Adrenal gland (tissue), 12 donors: Measurements from ENCODE around the gene TLCD2. TPM values are rescaled to one million over a fixed set of nuclear protein-coding genes. Genes with fewer than 3 reads are reported as not detected.
"Not testable (repeated sequence)": the region's sequence is repeated elsewhere in the genome, so short reads cannot be mapped to it uniquely, and the experiment has no call there.

Experiments
- DNase-seq, 7 donors: peaks; one replicate each; pipeline ENCODE4 v3.0.0-alpha.2; 2019 to 2020
- H3K27ac ChIP-seq, 5 donors: fragments of 200-600 bp; sonication (generic) in 4 of 5; 1 replicate in 3 of 5; 2 replicates in 2 of 5; pipeline versions ENCODE4 v1.5.1 to v1.8.0; 2016 to 2020; ENCODE audit warnings: mild to moderate bottlenecking in 1 of 5
- H3K27me3 ChIP-seq: fragments of 200-600 bp; 2 replicates; pipeline ENCODE4 v1.8.0; 2021
- H3K36me3 ChIP-seq, 2 donors: fragments of 200-600 bp; replicated peaks in 1 of 2; 1 replicate in 1 of 2; 2 replicates in 1 of 2; pipeline versions ENCODE4 v1.5.1 to v1.8.0; 2018 to 2022
- H3K4me1 ChIP-seq, 2 donors: fragments of 200-600 bp; replicated peaks in 1 of 2; 1 replicate in 1 of 2; 2 replicates in 1 of 2; pipeline versions ENCODE4 v1.5.1 to v1.8.0; 2018 to 2021
- H3K4me3 ChIP-seq, 4 donors: fragments of 200-600 bp; sonication (generic) in 3 of 4; one replicate each; pipeline ENCODE4 v1.5.1; 2016 to 2018
- H3K9me3 ChIP-seq, 3 donors: fragments of 200-600 bp; sonication (generic) in 1 of 3; replicated peaks in 1 of 3; 1 replicate in 2 of 3; 2 replicates in 1 of 3; pipeline versions ENCODE4 v1.5.1 to v1.8.0; 2016 to 2021
- POLR2A ChIP-seq, 2 donors: fragments of 450-650 bp; IDR thresholded peaks; one replicate each; pipeline ENCODE4 v1.6.1; 2017; ENCODE audit warnings: antibody characterized with exemption in 2 of 2, mild to moderate bottlenecking in 2 of 2, moderate library complexity in 1 of 2
- WGBS, 4 donors: extraction: QIAGEN DNeasy Blood & Tissue Kit in 2 of 4; methylation state at CpG; one replicate each; pipeline versions ENCODE4 v1.1.5 to v1.1.7; 2013 to 2017; 5-methylcytosine and 5-hydroxymethylcytosine counted together
- intact Hi-C, 2 donors: fragments of 100-400 bp; cut with DNase I; formaldehyde crosslinking; loops; one replicate each; pipeline versions ENCODE4 v1.14.1 to v1.15.0; 2022 to 2023
- polyA plus RNA-seq, 3 donors: library from polyadenylated mRNA; stranded (reverse); fragments of 200-250 nt in 2 of 3; fragments of 350-450 nt in 1 of 3; fragmentation: Illumina TruSeq in 1 of 3; extraction: RNeasy Lipid Tissue Mini Kit (QIAGEN cat#74804) in 1 of 3; gene quantifications; one replicate each; pipeline ENCODE4 v1.2.3, GENCODE V29; 2013 to 2014
- total RNA-seq, 9 donors: library from RNA; depleted of rRNA in 4 of 9; stranded (reverse); fragments of >200 nt in 4 of 9; fragments of 120-200 nt in 1 of 9; fragmentation: NEBNext Ultra II Directional in 1 of 9; extraction: Animal tissue kit (Norgen Biotek cat#: 25700) in 1 of 9; gene quantifications; one replicate each; pipeline versions ENCODE4 v1.1.0 to v1.2.4, GENCODE V29; 2013 to 2023
- TF ChIP-seq, protein P1 (sequence below), 6 experiments: fragments of 450-650 bp in 4 of 6; fragments of 200-600 bp in 2 of 6; sonication (generic) in 1 of 6; IDR thresholded peaks; 1 replicate in 5 of 6; 2 replicates in 1 of 6; pipeline versions ENCODE4 v1.5.1 to v1.8.0; 2016 to 2021; ENCODE audit warnings: antibody characterized with exemption in 6 of 6, mild to moderate bottlenecking in 2 of 6, moderate library complexity in 1 of 6
- donor health status: healthy with polysubstance abuse.
- donor health status: Bipolar disorder and iron deficiency.
- donor health status: DM: yes; HTN: yes; CAD: no.
- donor health status: DM: no; HTN: no; CAD: no.
- donor health status: DM: no; HTN: no; CAD: no.
- donor health status: DM: yes; HTN: yes; CAD: no.

TLCD2 gene
- total and polyA plus RNA-seq, 12 donors, result 4.3 to 58.8 (median 10.6) TPM

DNA sequence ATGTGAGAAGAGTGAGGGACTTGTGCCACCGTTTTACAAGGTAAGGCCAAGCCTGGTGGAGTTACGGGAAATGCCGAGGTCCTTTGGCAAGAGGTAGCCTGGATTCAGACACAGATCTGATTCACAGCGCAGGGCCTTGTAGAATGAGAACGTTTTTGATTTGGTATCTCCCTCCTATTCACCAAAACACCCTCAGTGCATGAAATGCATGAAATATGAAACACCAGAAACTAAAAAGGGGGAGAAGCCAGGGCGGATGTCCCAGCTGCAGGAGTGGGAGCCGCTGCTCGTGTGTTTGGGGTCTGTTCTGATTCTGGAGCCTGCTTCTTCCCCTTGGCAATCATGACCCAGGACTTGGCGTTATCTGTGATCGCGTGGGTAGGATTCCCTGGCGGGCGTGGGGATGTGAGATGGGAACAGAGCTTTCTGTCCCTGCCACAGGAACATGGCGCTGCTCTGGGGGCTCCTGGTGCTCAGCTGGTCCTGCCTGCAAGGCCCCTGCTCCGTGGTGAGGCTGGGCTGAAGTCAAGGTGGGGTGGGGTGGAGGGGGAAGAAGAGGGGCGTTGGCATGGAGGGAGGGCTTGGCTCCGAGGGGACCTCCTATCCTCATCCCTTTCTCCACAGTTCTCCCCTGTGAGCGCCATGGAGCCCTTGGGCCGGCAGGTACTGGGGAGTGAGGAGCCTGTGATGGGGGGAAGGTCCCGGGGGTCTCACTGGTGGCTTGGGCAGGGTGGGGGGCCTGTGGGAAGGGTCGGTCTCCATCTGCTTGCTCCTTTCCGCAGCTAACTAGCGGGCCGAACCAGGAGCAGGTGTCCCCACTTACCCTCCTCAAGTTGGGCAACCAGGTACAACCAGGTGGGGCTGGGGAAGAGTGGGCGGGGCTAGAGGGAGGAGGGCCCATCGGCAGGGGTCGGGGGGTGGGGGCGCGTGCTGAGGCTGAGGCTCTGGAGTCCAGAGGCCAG is 34.7 kb upstream of the TLCD2 start:
- intact Hi-C loops, result no loop called here

GRCh38 chr17:1743088-1743439 is 32.9 kb upstream of the TLCD2 start:
- TF ChIP-seq, protein P1, sequence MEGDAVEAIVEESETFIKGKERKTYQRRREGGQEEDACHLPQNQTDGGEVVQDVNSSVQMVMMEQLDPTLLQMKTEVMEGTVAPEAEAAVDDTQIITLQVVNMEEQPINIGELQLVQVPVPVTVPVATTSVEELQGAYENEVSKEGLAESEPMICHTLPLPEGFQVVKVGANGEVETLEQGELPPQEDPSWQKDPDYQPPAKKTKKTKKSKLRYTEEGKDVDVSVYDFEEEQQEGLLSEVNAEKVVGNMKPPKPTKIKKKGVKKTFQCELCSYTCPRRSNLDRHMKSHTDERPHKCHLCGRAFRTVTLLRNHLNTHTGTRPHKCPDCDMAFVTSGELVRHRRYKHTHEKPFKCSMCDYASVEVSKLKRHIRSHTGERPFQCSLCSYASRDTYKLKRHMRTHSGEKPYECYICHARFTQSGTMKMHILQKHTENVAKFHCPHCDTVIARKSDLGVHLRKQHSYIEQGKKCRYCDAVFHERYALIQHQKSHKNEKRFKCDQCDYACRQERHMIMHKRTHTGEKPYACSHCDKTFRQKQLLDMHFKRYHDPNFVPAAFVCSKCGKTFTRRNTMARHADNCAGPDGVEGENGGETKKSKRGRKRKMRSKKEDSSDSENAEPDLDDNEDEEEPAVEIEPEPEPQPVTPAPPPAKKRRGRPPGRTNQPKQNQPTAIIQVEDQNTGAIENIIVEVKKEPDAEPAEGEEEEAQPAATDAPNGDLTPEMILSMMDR (IDR thresholded peaks at IDR 0.05), result no peak
- TF ChIP-seq POLR2A (IDR thresholded peaks at IDR 0.05), result no peak
- no peaks in the 10 kb centered on the region for H3K9me3 ChIP-seq
- H3K36me3 ChIP-seq, result no peaks in the 10 kb centered on the region
- DNase-seq, result no peak
- 80 to 92% (median 90%) methylated on average over 1 to 2 of the region's 2 CpGs for WGBS, 4 donors
- H3K27me3 ChIP-seq, result no peaks in the 10 kb centered on the region
- H3K27ac ChIP-seq, result no peak overlapping the region
- intact Hi-C loops, result no loop called here
- H3K4me1 ChIP-seq, result peaks cover 0 to 8% of the 10 kb centered on the region in 2 donors
- H3K4me3 ChIP-seq, result no peak overlapping the region

More for the DNA sequence above, 34.7 kb upstream of the TLCD2 start:
- H3K4me3 ChIP-seq, result no peak overlapping the region
- H3K27ac ChIP-seq, result no peak overlapping the region
- 78 to 87% (median 82%) methylated on average over 14 to 29 of the region's 29 CpGs for WGBS, 4 donors
- no peaks in the 10 kb centered on the region for H3K36me3 ChIP-seq
- peak in 1 of 7 donors; percentile 50 for DNase-seq
- no peaks in the 10 kb centered on the region for H3K9me3 ChIP-seq
- H3K27me3 ChIP-seq, result no peaks in the 10 kb centered on the region
- H3K4me1 ChIP-seq, result peaks cover 0 to 8% of the 10 kb centered on the region in 2 donors
- TF ChIP-seq, protein P1 (IDR thresholded peaks at IDR 0.05), result no peak
- TF ChIP-seq POLR2A (IDR thresholded peaks at IDR 0.05), result no peak

DNA sequence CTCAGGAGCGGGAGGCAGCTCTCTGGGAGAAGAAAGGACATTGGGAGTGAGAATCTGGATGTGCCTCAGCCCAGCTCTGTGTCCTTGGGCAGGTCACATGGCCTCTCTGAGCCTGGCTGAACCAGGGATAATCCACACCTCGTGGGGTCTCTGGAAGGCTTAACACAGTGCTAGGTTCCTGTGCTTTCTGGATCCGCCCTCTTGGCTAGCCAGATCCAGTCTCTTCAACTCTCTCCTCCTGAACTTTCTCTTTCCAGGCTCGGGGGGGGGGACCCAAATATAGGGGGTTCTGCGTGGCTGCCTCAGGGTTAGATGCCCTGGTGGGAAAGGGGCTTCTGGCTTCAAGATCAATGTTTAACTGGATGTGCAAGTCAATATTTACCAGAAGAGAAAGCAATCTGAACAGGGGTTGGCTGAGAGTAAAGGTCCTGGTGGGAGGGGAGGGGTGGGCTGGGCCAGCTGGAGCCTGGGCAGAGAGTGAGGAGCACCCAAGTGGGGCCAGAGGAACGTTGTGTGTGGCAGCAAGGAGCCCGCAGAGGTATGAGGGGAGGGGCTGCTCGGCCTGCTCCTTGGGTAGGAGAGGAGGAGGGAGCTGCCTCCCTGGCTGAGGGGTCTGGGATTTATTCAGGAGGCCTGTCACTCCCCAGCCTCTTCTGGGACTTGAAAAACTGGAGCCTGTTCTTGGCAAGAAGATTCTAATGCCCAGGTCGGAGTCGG is 32.4 kb upstream of the TLCD2 start, which contains the start of gene SERPINF2:
TSS of gene SERPINF2 (plus strand) at position 501 of the 717 bp plus-strand sequence. CDS start 2,125 bp downstream, outside the sequence.
- no peaks in the 10 kb centered on the region for H3K9me3 ChIP-seq
- intact Hi-C loops, result no loop called here

DNA sequence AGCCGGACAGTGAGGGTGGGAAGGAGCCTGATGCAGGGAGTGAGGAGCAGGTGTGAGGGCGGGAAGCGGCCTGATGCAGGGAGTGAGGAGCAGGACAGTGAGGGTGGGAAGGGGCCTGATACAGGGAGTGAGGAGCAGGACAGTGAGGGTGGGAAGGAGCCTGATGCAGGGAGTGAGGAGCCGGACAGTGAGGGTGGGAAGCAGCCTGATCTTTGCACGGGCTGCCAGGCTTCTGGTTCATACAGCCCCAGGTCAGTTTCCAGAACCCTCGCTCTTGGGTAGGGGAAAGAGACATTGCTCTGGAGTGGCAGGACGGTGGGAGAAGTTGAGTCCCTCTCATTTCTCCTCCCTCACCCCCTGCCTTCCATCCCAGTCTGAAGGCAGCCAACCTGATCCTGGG is 31.7 kb upstream of the TLCD2 start:
- 93% methylated on average over 5 to 7 of the region's 7 CpGs for WGBS, 4 donors
- peaks cover 4 to 14% of the 10 kb centered on the region in 2 donors for H3K4me1 ChIP-seq
- DNase-seq, H3K4me3 ChIP-seq, H3K27me3 ChIP-seq, intact Hi-C loops, H3K27ac ChIP-seq, H3K36me3 ChIP-seq, H3K9me3 ChIP-seq: not testable (repeated sequence)

More for the DNA sequence above, 32.4 kb upstream of the TLCD2 start, which contains the start of gene SERPINF2:
- 47 to 66% (median 57%) methylated on average over 7 to 10 of the region's 10 CpGs for WGBS, 4 donors
- Histone ChIP-seq H3K27ac (no peak within 1 kb of the TSS), H3K4me1 (peaks cover 0 to 8% of the 10 kb centered on the region in 2 donors), H3K36me3 (no peaks in the 10 kb centered on the region), H3K27me3 (no peaks in the 10 kb centered on the region), H3K4me3 (no peak within 1 kb of the TSS)
- DNase-seq, result no peak
- TF ChIP-seq, protein P1 (IDR thresholded peaks at IDR 0.05), result no peak
- no peak for TF ChIP-seq POLR2A (IDR thresholded peaks at IDR 0.05)
